H9 (cell line): Measurements from ENCODE around the gene KCNMB4. TPM values are rescaled to one million over a fixed set of nuclear protein-coding genes. Genes with fewer than 3 reads are reported as not detected.

Experiments
- DNase-seq: peaks from one replicate; pipeline ENCODE4 v3.0.0-alpha.2; 2017
- H2AFZ ChIP-seq: one replicate; pipeline ENCODE4 v1.6.1; 2013; ENCODE audit warnings: mild to moderate bottlenecking, low read length, control low read depth, moderate library complexity
- H2AK5ac ChIP-seq: 2 replicates; pipeline ENCODE4 v1.6.1; 2013; ENCODE audit warnings: low read length, control low read depth, mixed read lengths; ENCODE audit not compliant: insufficient read length
- H2BK120ac ChIP-seq: one replicate; pipeline ENCODE4 v1.6.1; 2013; ENCODE audit warnings: low read depth, mild to moderate bottlenecking, low read length, control low read depth, inconsistent platforms; ENCODE audit not compliant: poor library complexity, severe bottlenecking
- H2BK12ac ChIP-seq: 2 replicates; pipeline ENCODE4 v1.6.1; 2013; ENCODE audit warnings: low read length, control low read depth, mixed read lengths, low read depth; ENCODE audit not compliant: insufficient read length
- H2BK15ac ChIP-seq: 2 replicates; pipeline ENCODE4 v1.6.1; 2013; ENCODE audit warnings: low read depth, low read length, control low read depth
- H2BK20ac ChIP-seq: one replicate; pipeline ENCODE4 v1.6.1; 2013; ENCODE audit warnings: low read depth, mild to moderate bottlenecking, low read length, control low read depth, inconsistent platforms; ENCODE audit not compliant: poor library complexity, severe bottlenecking
- H2BK5ac ChIP-seq: 2 replicates; pipeline ENCODE4 v1.6.1; 2013; ENCODE audit warnings: low read length, control low read depth, mixed read lengths; ENCODE audit not compliant: insufficient read length
- H3K14ac ChIP-seq: 2 replicates; pipeline ENCODE4 v1.6.1; 2013; ENCODE audit warnings: low read length, control low read depth; ENCODE audit not compliant: insufficient read depth
- H3K18ac ChIP-seq: 2 replicates; pipeline ENCODE4 v1.6.1; 2013; ENCODE audit warnings: low read depth, mild to moderate bottlenecking, mixed read lengths, low read length, control low read depth; ENCODE audit not compliant: insufficient read length
- H3K23ac ChIP-seq: 2 replicates; pipeline ENCODE4 v1.6.1; 2013; ENCODE audit warnings: low read length, control low read depth, mixed read lengths, low read depth; ENCODE audit not compliant: insufficient read length
- H3K23me2 ChIP-seq: 2 replicates; pipeline ENCODE4 v1.6.1; 2013; ENCODE audit warnings: low read depth, mild to moderate bottlenecking, mixed read lengths, low read length, control low read depth; ENCODE audit not compliant: insufficient read length, poor library complexity, severe bottlenecking
- H3K27ac ChIP-seq: 2 replicates; pipeline ENCODE4 v1.5.1; 2013; ENCODE audit warnings: low read length, control low read depth, mixed read lengths, low read depth; ENCODE audit not compliant: insufficient read length
- H3K27me3 ChIP-seq: 2 replicates; pipeline ENCODE4 v1.6.1; 2013; ENCODE audit warnings: low read length, control low read depth, inconsistent platforms; ENCODE audit not compliant: insufficient read depth
- H3K4ac ChIP-seq: 2 replicates; pipeline ENCODE4 v1.6.1; 2013; ENCODE audit warnings: low read depth, mild to moderate bottlenecking, control low read depth, inconsistent platforms, low read length, moderate library complexity
- H3K4me1 ChIP-seq: 2 replicates; pipeline ENCODE4 v1.6.1; 2013; ENCODE audit warnings: low read length, control low read depth, inconsistent platforms; ENCODE audit not compliant: insufficient read depth
- H3K4me2 ChIP-seq: 2 replicates; pipeline ENCODE4 v1.6.1; 2013; ENCODE audit warnings: low read length, control low read depth, mixed read lengths; ENCODE audit not compliant: insufficient read length, insufficient read depth
- H3K56ac ChIP-seq: 2 replicates; pipeline ENCODE4 v1.6.1; 2013; ENCODE audit warnings: low read depth, mild to moderate bottlenecking, mixed read lengths, low read length, control low read depth; ENCODE audit not compliant: insufficient read length
- H3K79me1 ChIP-seq: 2 replicates; pipeline ENCODE4 v1.6.1; 2013; ENCODE audit warnings: low read depth, mild to moderate bottlenecking, moderate library complexity, low read length, control low read depth, inconsistent platforms; ENCODE audit not compliant: insufficient read depth, poor library complexity, severe bottlenecking
- H3K79me2 ChIP-seq: 2 replicates; pipeline ENCODE4 v1.6.1; 2013; ENCODE audit warnings: low read length, control low read depth, inconsistent platforms; ENCODE audit not compliant: insufficient read depth
- H3K9ac ChIP-seq: 2 replicates; pipeline ENCODE4 v1.6.1; 2013; ENCODE audit warnings: low read length, control low read depth, mixed read lengths; ENCODE audit not compliant: insufficient read length; ENCODE audit errors: extremely low read depth
- H3K9me3 ChIP-seq: one replicate; pipeline ENCODE4 v1.6.1; 2013; ENCODE audit warnings: low read depth, low read length, inconsistent platforms; ENCODE audit not compliant: control insufficient read depth
- H3T11ph ChIP-seq: one replicate; pipeline ENCODE4 v1.6.1; 2013; ENCODE audit warnings: mild to moderate bottlenecking, low read length, control low read depth, inconsistent platforms
- H4K20me1 ChIP-seq: one replicate; pipeline ENCODE4 v1.6.1; 2013; ENCODE audit not compliant: control insufficient read depth, insufficient read length, insufficient read depth
- H4K5ac ChIP-seq: 2 replicates; pipeline ENCODE4 v1.6.1; 2013; ENCODE audit warnings: low read depth, mild to moderate bottlenecking, mixed read lengths, low read length, control low read depth; ENCODE audit not compliant: insufficient read length
- H4K8ac ChIP-seq: replicated peaks from 2 replicates; pipeline ENCODE4 v1.6.1; 2013; ENCODE audit warnings: low read length, control low read depth, mixed read lengths, low read depth; ENCODE audit not compliant: insufficient read length
- H4K91ac ChIP-seq: 2 replicates; pipeline ENCODE4 v1.6.1; 2013; ENCODE audit warnings: low read depth, mild to moderate bottlenecking, moderate library complexity, mixed read lengths, low read length, control low read depth; ENCODE audit not compliant: insufficient read length
- H3K27ac Mint-ChIP-seq, 3 experiments: 2 replicates in 2 of 3; 3 replicates in 1 of 3; pipeline ENCODE4 v1.8.0; 2020 to 2021; ENCODE audit warnings: mixed read lengths in 3 of 3, mild to moderate bottlenecking in 1 of 3, moderate library complexity in 1 of 3
- H3K27me3 Mint-ChIP-seq: 2 replicates; pipeline ENCODE4 v1.8.0; 2021; ENCODE audit warnings: low read depth, mild to moderate bottlenecking, moderate library complexity, mixed read lengths
- H3K36me3 Mint-ChIP-seq, 3 experiments: 2 replicates in 2 of 3; 3 replicates in 1 of 3; pipeline ENCODE4 v1.8.0; 2020 to 2021; ENCODE audit warnings: low read depth in 3 of 3, mixed read lengths in 3 of 3; ENCODE audit not compliant: insufficient read depth in 1 of 3
- H3K4me1 Mint-ChIP-seq, 2 experiments: 2 replicates each; pipeline ENCODE4 v1.8.0; 2020; ENCODE audit warnings: mixed read lengths in 2 of 2
- H3K4me3 Mint-ChIP-seq, 2 experiments: 2 replicates in 1 of 2; 3 replicates in 1 of 2; pipeline ENCODE4 v1.8.0; 2020 to 2021; ENCODE audit warnings: mild to moderate bottlenecking in 2 of 2, mixed read lengths in 2 of 2, moderate library complexity in 1 of 2
- H3K9me3 Mint-ChIP-seq, 2 experiments: 2 replicates in 1 of 2; 3 replicates in 1 of 2; pipeline ENCODE4 v1.8.0; 2020; ENCODE audit warnings: mild to moderate bottlenecking in 2 of 2, mixed read lengths in 2 of 2, moderate library complexity in 1 of 2
- CTCF ChIP-seq: fragments of 200-600 bp; sonication (generic); conservative IDR thresholded peaks from 3 replicates; pipeline ENCODE4 v1.8.0; 2021; ENCODE audit warnings: antibody characterized with exemption, mild to moderate bottlenecking
- WGBS: extraction: QIAGEN DNeasy Blood & Tissue Kit; methylation state at CpG from one replicate; pipeline ENCODE4 v1.1.7; 2013; ENCODE audit warnings: missing lambda C conversion rate, low lambda C conversion rate, mixed read lengths; ENCODE audit not compliant: insufficient read length; ENCODE audit errors: extremely low coverage; 5-methylcytosine and 5-hydroxymethylcytosine counted together
- total RNA-seq: library from RNA; stranded (reverse); gene quantifications from 2 replicates; pipeline ENCODE4 v1.2.1, GENCODE V29; 2021

Gene KCNMB4
- total RNA-seq, 1 experiment from 2014 or later: 16.2 TPM

GRCh38 chr12:70367258-70368141 lies 1.4 kb downstream of the KCNMB4 start:
- Histone ChIP-seq H3K23me2 (peaks cover 21% of the 10 kb centered on the region), H3K4ac (no peak overlapping the region), H4K8ac (no peak overlapping the region), H2AFZ (no peak overlapping the region), H4K20me1 (no peaks in the 10 kb centered on the region), H3K4me1 (no peaks in the 10 kb centered on the region), H3K4me2 (peak overlapping the region; percentile 99), H2BK12ac (no peak overlapping the region), H3K79me2 (peaks cover 2% of the 10 kb centered on the region; the same call in 1 of the 2 replicates), H2BK5ac (no peak overlapping the region), H3K9ac (peak overlapping the region; percentile 60), H2AK5ac (no peak overlapping the region), H4K5ac (no peak overlapping the region), H3K14ac (peak overlapping the region; percentile 69), H3K56ac (no peak overlapping the region), H3K27ac (no peak overlapping the region), H2BK20ac (no peak overlapping the region), H3K27me3 (no peaks in the 10 kb centered on the region), H3K9me3 (no peaks in the 10 kb centered on the region), H2BK15ac (no peak overlapping the region), H2BK120ac (no peak overlapping the region), H3K23ac (no peak overlapping the region), H3T11ph (no peak overlapping the region), H3K18ac (no peak overlapping the region), H4K91ac (no peak overlapping the region), H3K79me1 (no peaks in the 10 kb centered on the region)
- peaks cover 18 to 20% of the 10 kb centered on the region in 2 experiments for H3K4me1 Mint-ChIP-seq
- DNase-seq: no peak
- peaks cover 3 to 20% (median 8%) of the 10 kb centered on the region in 3 experiments; a peak in 6 of 7 replicates for H3K36me3 Mint-ChIP-seq
- H3K27ac Mint-ChIP-seq: peak overlapping the region in 2 of 3 experiments; percentile 79 to 91; a peak in 2 of 7 replicates
- WGBS: no CpG with 5 or more reads among the region's 21 CpGs
- TF ChIP-seq CTCF: no peak
- H3K27me3 Mint-ChIP-seq: peaks cover 6% of the 10 kb centered on the region
- H3K9me3 Mint-ChIP-seq: peaks cover 0 to 2% of the 10 kb centered on the region in 2 experiments; a peak in 1 of 5 replicates
- H3K4me3 Mint-ChIP-seq: peak overlapping the region; percentile 91 to 97
